Keratinocyte (primary cell): ENCODE measurements around the gene PCDH9. TPM values are rescaled to one million over a fixed set of nuclear protein-coding genes. Genes with fewer than 3 reads are reported as not detected.

Experiments
- DNase-seq: peaks from one replicate; pipeline ENCODE4 v3.0.0-alpha.2; 2011; ENCODE audit warnings: low read depth, missing footprints, low spot score
- FAIRE-seq: peaks from 2 replicates; lab custom pipeline; 2011; peaks lifted over from hg19 to GRCh38; lab: Jason Lieb, UNC
- H2AFZ ChIP-seq: 2 replicates; pipeline ENCODE4 v1.6.0; 2012; ENCODE audit warnings: low read length, control low read depth, inconsistent platforms; ENCODE audit not compliant: control insufficient read depth
- H3K27ac ChIP-seq: 2 replicates; pipeline ENCODE4 v1.5.1; 2011; ENCODE audit warnings: low read length; ENCODE audit not compliant: control insufficient read depth, insufficient read depth
- H3K27me3 ChIP-seq: 3 replicates; pipeline ENCODE4 v1.6.0; 2011; ENCODE audit warnings: low read length; ENCODE audit not compliant: control insufficient read depth, insufficient read depth; ENCODE audit errors: extremely low read depth
- H3K36me3 ChIP-seq, 2 experiments: 2 replicates in 1 of 2; 3 replicates in 1 of 2; pipeline ENCODE4 v1.5.1; 2011; ENCODE audit warnings: low read length in 2 of 2, mild to moderate bottlenecking in 1 of 2; ENCODE audit not compliant: control insufficient read depth in 2 of 2, insufficient read depth in 2 of 2; ENCODE audit errors: extremely low read depth in 1 of 2
- H3K4me1 ChIP-seq: 3 replicates; pipeline ENCODE4 v1.5.1; 2011; ENCODE audit warnings: low read length; ENCODE audit not compliant: control insufficient read depth, insufficient read depth; ENCODE audit errors: extremely low read depth
- H3K4me2 ChIP-seq: 3 replicates; pipeline ENCODE4 v1.6.0; 2011; ENCODE audit warnings: low read depth, low read length; ENCODE audit not compliant: control insufficient read depth, insufficient read depth; ENCODE audit errors: extremely low read depth
- H3K4me3 ChIP-seq, 3 experiments: fragments of 200-600 bp in 1 of 3; sonication (generic) in 1 of 3; 2 replicates in 2 of 3; 3 replicates in 1 of 3; pipeline ENCODE4 v1.5.1; 2011 to 2016; ENCODE audit warnings: low read length in 3 of 3, mild to moderate bottlenecking in 3 of 3, control low read depth in 2 of 3, inconsistent platforms in 1 of 3, low read depth in 1 of 3, mixed read lengths in 1 of 3, mixed run types in 1 of 3, moderate library complexity in 1 of 3; ENCODE audit not compliant: control insufficient read depth in 2 of 3, insufficient read depth in 2 of 3; ENCODE audit errors: extremely low read depth in 1 of 3
- H3K79me2 ChIP-seq: 2 replicates; pipeline ENCODE4 v1.6.0; 2012; ENCODE audit warnings: low read length; ENCODE audit not compliant: control insufficient read depth, insufficient read depth
- H3K9ac ChIP-seq: 3 replicates; pipeline ENCODE4 v1.6.0; 2011; ENCODE audit warnings: low read length; ENCODE audit not compliant: control insufficient read depth, insufficient read depth; ENCODE audit errors: extremely low read depth
- H3K9me1 ChIP-seq: 3 replicates; pipeline ENCODE4 v1.6.0; 2011; ENCODE audit warnings: low read length; ENCODE audit not compliant: control insufficient read depth, insufficient read depth; ENCODE audit errors: extremely low read depth
- H3K9me3 ChIP-seq: 2 replicates; pipeline ENCODE4 v1.5.1; 2012; ENCODE audit warnings: low read depth, low read length; ENCODE audit not compliant: control insufficient read depth
- H4K20me1 ChIP-seq: 3 replicates; pipeline ENCODE4 v1.6.0; 2011; ENCODE audit warnings: low read length; ENCODE audit not compliant: control insufficient read depth, insufficient read depth; ENCODE audit errors: extremely low read depth
- CTCF ChIP-seq, 3 experiments: IDR thresholded peaks in 1 of 3; conservative IDR thresholded peaks in 1 of 3; optimal IDR thresholded peaks in 1 of 3; 2 replicates in 2 of 3; 3 replicates in 1 of 3; pipeline versions ENCODE3 to v1.5.1; 2011; ENCODE audit warnings: low read length in 3 of 3, mild to moderate bottlenecking in 3 of 3, moderate library complexity in 2 of 3, control low read depth in 1 of 3, inconsistent platforms in 1 of 3; ENCODE audit not compliant: insufficient read depth in 2 of 3; ENCODE audit errors: extremely low read depth in 1 of 3
- EZH2 ChIP-seq: IDR thresholded peaks from one replicate; pipeline ENCODE4 v1.6.1; 2012; ENCODE audit warnings: inconsistent platforms, mild to moderate bottlenecking, low read length, moderate library complexity
- dilution Hi-C: fragments of 300-500 bp; cut with MboI; formaldehyde crosslinking; loops from one replicate; pipeline ENCODE4 v1.7.0; 2020; ENCODE audit warnings: low sequenced_read_pairs; ENCODE audit not compliant: extremely low pct_ligation_motif_present
- polyA plus RNA-seq, 5 experiments: library from polyadenylated mRNA; depleted of rRNA in 3 of 5; stranded (reverse) in 3 of 5; stranded (forward) in 1 of 5; unstranded in 1 of 5; fragments of >200 nt; gene quantifications; 1 replicate in 1 of 5; 2 replicates in 3 of 5; 3 replicates in 1 of 5; pipeline versions ENCODE4 v1.2.1 to v1.2.3, GENCODE V29; 2011 to 2012; ENCODE audit warnings: missing spikeins in 2 of 5, low read depth in 1 of 5, low replicate concordance in 1 of 5

Gene PCDH9
- polyA plus RNA-seq, 1 donor (not counting 4 experiments of a cell fraction or from before 2014, with no cell fraction given): 0.21 TPM

- Histone ChIP-seq H3K4me2 (no peak overlapping the region), H3K4me1 (no peaks in the 10 kb centered on the region), H3K36me3 (no peaks in the 10 kb centered on the region), H3K79me2 (no peaks in the 10 kb centered on the region), H3K9me1 (no peaks in the 10 kb centered on the region), H4K20me1 (no peaks in the 10 kb centered on the region), H3K27ac (no peak overlapping the region), H2AFZ (no peak overlapping the region), H3K9ac (no peak overlapping the region), H3K4me3 (no peak overlapping the region), H3K9me3 (no peaks in the 10 kb centered on the region), H3K27me3 (no peaks in the 10 kb centered on the region)
- dilution Hi-C loops: no loop called here
- DNase-seq (no peak), FAIRE-seq (no peak)
- TF ChIP-seq CTCF (optimal IDR thresholded peaks at IDR 0.05 in 1 of 3, IDR thresholded peaks at IDR 0.05 in 1 of 3, conservative IDR thresholded peaks at IDR 0.05 in 1 of 3; ENCODE audit: extremely low read depth in 1 of 3, insufficient read depth in 2 of 3, low read length in 3 of 3) (no peak), EZH2 (no peak)
Observed at GRCh38 chr13:67167420-67167819, 62.7 kb downstream of the PCDH9 start.

- Histone ChIP-seq H3K4me1 (no peaks in the 10 kb centered on the region), H3K27ac (no peak overlapping the region), H3K27me3 (no peaks in the 10 kb centered on the region), H3K9me3 (no peaks in the 10 kb centered on the region), H3K4me3 (no peak overlapping the region), H3K4me2 (no peak overlapping the region), H3K9me1 (no peaks in the 10 kb centered on the region), H4K20me1 (no peaks in the 10 kb centered on the region), H3K36me3 (no peaks in the 10 kb centered on the region), H3K79me2 (no peaks in the 10 kb centered on the region), H2AFZ (no peak overlapping the region), H3K9ac (no peak overlapping the region)
- dilution Hi-C loops: no loop called here
- no peak for DNase-seq
- no peak for TF ChIP-seq EZH2
- no peak for TF ChIP-seq CTCF (optimal IDR thresholded peaks at IDR 0.05 in 1 of 3, IDR thresholded peaks at IDR 0.05 in 1 of 3, conservative IDR thresholded peaks at IDR 0.05 in 1 of 3; ENCODE audit: extremely low read depth in 1 of 3, insufficient read depth in 2 of 3, low read length in 3 of 3)
- FAIRE-seq: no peak
Observed at GRCh38 chr13:67161176-67161575, 69.0 kb downstream of the PCDH9 start.
